ENCODE data around the gene UBE2S. TPM values are rescaled to one million over a fixed set of nuclear protein-coding genes. Genes with fewer than 3 reads are reported as not detected.

UBE2S gene
- total RNA-seq, 1 experiment from 2014 or later, result 393 TPM

DNA sequence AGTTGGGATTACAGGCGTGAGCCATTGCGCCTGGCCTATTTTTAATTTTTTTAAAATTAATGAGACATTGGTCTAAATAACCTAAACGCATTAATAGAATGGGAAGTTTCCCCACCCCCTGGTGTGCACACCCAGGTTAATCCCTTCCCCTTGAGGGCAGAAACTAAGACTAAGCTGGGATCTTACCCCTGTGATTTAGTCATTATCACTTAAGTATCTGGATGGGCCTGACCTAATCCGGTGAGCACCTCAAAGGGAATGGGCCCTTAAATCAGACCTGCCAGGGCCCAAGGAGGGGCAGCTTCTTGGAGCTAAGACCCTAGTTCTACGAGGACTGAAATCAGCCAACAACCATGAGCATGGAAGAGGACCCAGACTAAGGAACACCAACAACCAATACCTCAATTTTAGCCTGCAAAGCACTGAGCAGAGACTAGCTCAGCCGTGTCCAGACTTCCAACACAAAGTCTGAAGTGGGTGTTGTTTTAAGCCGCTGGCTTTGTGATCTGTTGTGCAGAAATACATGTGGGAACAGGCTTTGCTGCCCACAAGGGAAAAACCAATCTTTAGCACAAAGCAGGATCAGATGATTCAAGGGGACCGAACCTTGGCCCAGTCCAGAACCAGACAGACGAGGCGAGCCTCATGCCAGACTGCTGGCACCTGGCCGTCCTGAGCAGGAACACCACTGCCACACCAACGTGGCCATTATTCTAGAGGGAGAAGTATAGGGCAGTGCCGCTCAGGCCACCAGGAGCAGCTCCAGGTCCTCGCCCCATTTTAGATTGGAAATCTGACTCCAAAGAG, 7.1 kb downstream of the UBE2S start:
- WGBS (ENCODE audit: extremely low coverage, insufficient read length, low lambda C conversion rate), result no CpG with 5 or more reads among the region's 14 CpGs
- H3K14ac ChIP-seq (ENCODE audit: insufficient read depth, low read length), result no peak overlapping the region
- TF ChIP-seq, protein P1, sequence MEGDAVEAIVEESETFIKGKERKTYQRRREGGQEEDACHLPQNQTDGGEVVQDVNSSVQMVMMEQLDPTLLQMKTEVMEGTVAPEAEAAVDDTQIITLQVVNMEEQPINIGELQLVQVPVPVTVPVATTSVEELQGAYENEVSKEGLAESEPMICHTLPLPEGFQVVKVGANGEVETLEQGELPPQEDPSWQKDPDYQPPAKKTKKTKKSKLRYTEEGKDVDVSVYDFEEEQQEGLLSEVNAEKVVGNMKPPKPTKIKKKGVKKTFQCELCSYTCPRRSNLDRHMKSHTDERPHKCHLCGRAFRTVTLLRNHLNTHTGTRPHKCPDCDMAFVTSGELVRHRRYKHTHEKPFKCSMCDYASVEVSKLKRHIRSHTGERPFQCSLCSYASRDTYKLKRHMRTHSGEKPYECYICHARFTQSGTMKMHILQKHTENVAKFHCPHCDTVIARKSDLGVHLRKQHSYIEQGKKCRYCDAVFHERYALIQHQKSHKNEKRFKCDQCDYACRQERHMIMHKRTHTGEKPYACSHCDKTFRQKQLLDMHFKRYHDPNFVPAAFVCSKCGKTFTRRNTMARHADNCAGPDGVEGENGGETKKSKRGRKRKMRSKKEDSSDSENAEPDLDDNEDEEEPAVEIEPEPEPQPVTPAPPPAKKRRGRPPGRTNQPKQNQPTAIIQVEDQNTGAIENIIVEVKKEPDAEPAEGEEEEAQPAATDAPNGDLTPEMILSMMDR (conservative IDR thresholded peaks at IDR 0.05), result no peak
- no peaks in the 10 kb centered on the region for H3K4me1 ChIP-seq (ENCODE audit: insufficient read depth, low read length)
- H3K9ac ChIP-seq (ENCODE audit: extremely low read depth, insufficient read length, low read length), result no peak overlapping the region
- no peak overlapping the region for H2AK5ac ChIP-seq (ENCODE audit: insufficient read length, low read length)
- H4K20me1 ChIP-seq (ENCODE audit: control insufficient read depth, insufficient read depth, insufficient read length), result no peaks in the 10 kb centered on the region
- no peak overlapping the region for H3K56ac ChIP-seq (ENCODE audit: insufficient read length, low read depth, low read length)
- Mint-ChIP-seq H3K4me3 (peak overlapping the region in 1 of 2 experiments; percentile 34; a peak in 2 of 5 replicates), H3K4me1 (peaks cover 9 to 26% of the 10 kb centered on the region in 2 experiments), H3K36me3 (ENCODE audit: insufficient read depth in 1 of 3, low read depth in 3 of 3) (peaks cover 32 to 48% (median 42%) of the 10 kb centered on the region in 3 experiments), H3K27me3 (ENCODE audit: low read depth) (peaks cover 8% of the 10 kb centered on the region), H3K9me3 (no peaks in the 10 kb centered on the region), H3K27ac (peak overlapping the region in 2 of 3 experiments; percentile 52 to 96; a peak in 3 of 7 replicates)
- H3K4ac ChIP-seq (ENCODE audit: low read depth, low read length), result no peak overlapping the region
- H3K9me3 ChIP-seq (ENCODE audit: control insufficient read depth, low read depth, low read length), result no peaks in the 10 kb centered on the region
- no peak overlapping the region for H3K4me2 ChIP-seq (ENCODE audit: insufficient read depth, insufficient read length, low read length)
- no peak overlapping the region for H2BK120ac ChIP-seq (ENCODE audit: low read depth, low read length, poor library complexity, severe bottlenecking)
- no peaks in the 10 kb centered on the region for H3K27me3 ChIP-seq (ENCODE audit: insufficient read depth, low read length)
- no peak overlapping the region for H3K27ac ChIP-seq (ENCODE audit: insufficient read length, low read depth, low read length)
- H2BK12ac ChIP-seq (ENCODE audit: insufficient read length, low read depth, low read length), result no peak overlapping the region
- H2BK15ac ChIP-seq (ENCODE audit: low read depth, low read length), result no peak overlapping the region
- no peak overlapping the region for H3T11ph ChIP-seq (ENCODE audit: low read length)
- no peak overlapping the region for H4K5ac ChIP-seq (ENCODE audit: insufficient read length, low read depth, low read length)
- no peak overlapping the region for H4K91ac ChIP-seq (ENCODE audit: insufficient read length, low read depth, low read length)
- no peak for DNase-seq
- H3K23ac ChIP-seq (ENCODE audit: insufficient read length, low read depth, low read length), result no peak overlapping the region
- no peak overlapping the region for H2BK20ac ChIP-seq (ENCODE audit: low read depth, low read length, poor library complexity, severe bottlenecking)
- H3K79me1 ChIP-seq (ENCODE audit: insufficient read depth, low read depth, low read length, poor library complexity, severe bottlenecking), result no peaks in the 10 kb centered on the region
- H3K18ac ChIP-seq (ENCODE audit: insufficient read length, low read depth, low read length), result no peak overlapping the region
- no peaks in the 10 kb centered on the region for H3K23me2 ChIP-seq (ENCODE audit: insufficient read length, low read depth, low read length, poor library complexity, severe bottlenecking)
- no peak overlapping the region for H4K8ac ChIP-seq (replicated peaks; ENCODE audit: insufficient read length, low read depth, low read length)
- H3K79me2 ChIP-seq (ENCODE audit: insufficient read depth, low read length), result peaks cover 2% of the 10 kb centered on the region; the same call in 1 of the 2 replicates
- H2BK5ac ChIP-seq (ENCODE audit: insufficient read length, low read length), result no peak overlapping the region
- no peak overlapping the region for H2AFZ ChIP-seq (ENCODE audit: low read length)
